ENCODE results near the gene ATP9B. TPM values are rescaled to one million over a fixed set of nuclear protein-coding genes. Genes with fewer than 3 reads are reported as not detected.
A peak's percentile ranks its signal among the peaks of the same experiment; 100 is the strongest.

The ATP9B gene
- total RNA-seq, 8 experiments from 2014 or later = 15.6 to 44.1 (median 21.6) TPM

DNA sequence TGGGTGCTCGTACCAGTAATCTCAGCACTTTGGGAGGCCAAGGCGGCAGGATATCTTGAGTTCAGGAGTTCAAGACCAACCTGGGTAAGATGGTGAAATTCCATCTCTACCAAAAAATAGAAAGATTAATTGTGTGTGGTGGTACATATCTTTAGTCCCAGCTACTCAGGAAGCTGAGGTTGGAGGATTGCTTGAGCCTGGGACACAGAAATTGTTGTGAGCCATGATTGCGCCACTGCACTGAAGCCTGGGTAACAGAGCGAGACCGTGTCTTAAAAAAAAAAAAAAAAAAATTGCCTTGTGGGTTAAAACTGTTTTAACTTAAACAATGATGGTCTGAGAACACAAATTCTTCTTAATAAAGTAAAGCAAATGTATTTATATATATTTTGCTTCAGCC, 49.6 kb downstream of the ATP9B start:
- ATAC-seq (replicated peaks in 6 of 8) = no peak
- Histone ChIP-seq H3K27ac (no peak overlapping the region), H3K4me1 (replicated peaks in 1 of 2) (no peaks in the 10 kb centered on the region), H3K4me3 (no peak overlapping the region)
- 90 to 100% (median 97%) methylated on average over 1 to 5 of the region's 5 CpGs; no CpG with 5 or more reads in 4 of the 10 experiments for WGBS, 10 experiments
- in situ Hi-C loops (cut with MboI; ENCODE audit: low pct_unique_long_range_greater_than_20kb in 2 of 9, low sequenced_read_pairs in 9 of 9, unreplicated experiment in 9 of 9) = no loop called here

DNA sequence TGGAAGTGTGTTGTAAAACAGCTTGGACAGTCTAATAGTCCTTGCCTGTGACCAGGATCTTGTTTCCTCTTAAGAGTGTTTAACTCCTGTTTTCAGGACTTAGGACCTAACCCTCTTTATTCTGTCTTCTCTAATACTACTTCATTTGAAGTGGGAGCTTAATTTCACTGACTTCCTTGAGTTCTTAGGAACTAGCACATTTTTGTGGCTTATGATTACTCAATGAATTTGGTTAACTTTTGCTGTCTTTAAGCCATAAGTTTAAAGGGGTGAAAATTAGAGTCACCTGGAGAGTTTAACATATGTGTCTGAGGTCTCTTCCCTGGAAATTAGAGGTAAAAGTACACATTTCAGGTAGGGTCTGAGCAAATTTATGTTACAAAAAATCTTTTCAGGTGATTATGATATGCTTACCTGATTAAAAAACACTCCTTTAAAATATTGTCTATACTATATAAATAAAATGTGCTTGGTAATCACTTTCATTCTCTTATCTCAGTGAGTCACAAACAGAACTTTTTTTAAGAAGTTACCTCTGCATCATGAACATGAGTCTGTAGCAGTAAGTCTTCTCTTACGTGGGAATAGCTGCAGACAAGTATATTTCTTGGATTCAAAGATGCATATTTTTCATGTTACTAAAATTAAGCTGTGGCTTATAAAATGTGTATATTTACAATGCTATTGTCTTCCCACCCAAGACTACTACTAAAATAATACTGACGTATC, 52.7 kb downstream of the ATP9B start:
- in situ Hi-C loops (cut with MboI; ENCODE audit: low pct_unique_long_range_greater_than_20kb in 2 of 9, low sequenced_read_pairs in 9 of 9, unreplicated experiment in 9 of 9) = no loop called here
- WGBS, 10 experiments = 83 to 100% (median 100%) methylated on average over 1 to 2 of the region's 2 CpGs

DNA sequence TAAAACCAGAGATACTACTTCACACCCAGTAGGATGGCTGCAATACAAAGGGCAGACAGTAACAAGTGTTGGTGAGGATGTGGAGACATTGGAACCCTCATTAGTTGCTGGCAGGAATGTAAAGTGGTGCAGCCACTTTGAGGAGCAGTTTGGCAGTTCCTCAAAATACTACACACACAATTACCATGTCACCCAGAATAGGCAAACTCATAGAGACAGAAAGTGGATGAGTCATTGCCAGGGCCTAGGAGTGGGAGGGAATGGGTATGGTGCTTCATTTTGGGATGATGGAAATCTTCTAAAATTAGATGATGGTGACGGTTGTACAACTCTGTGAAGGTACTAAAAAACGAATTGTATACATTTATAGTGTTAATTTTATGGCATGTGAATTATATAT, 54.8 kb downstream of the ATP9B start:
- H3K27ac ChIP-seq = no peak overlapping the region
- ATAC-seq (replicated peaks in 6 of 8) = peak in 2 of 8 experiments; percentile 29 to 49
- no peaks in the 10 kb centered on the region for H3K4me1 ChIP-seq (replicated peaks in 1 of 2)
- in situ Hi-C loops (cut with MboI; ENCODE audit: low pct_unique_long_range_greater_than_20kb in 2 of 9, low sequenced_read_pairs in 9 of 9, unreplicated experiment in 9 of 9) = no loop called here
- 0 to 100% (median 72%) methylated on average over 1 to 2 of the region's 2 CpGs; no CpG with 5 or more reads in 2 of the 10 experiments for WGBS, 10 experiments
- H3K4me3 ChIP-seq = no peak overlapping the region

More for the DNA sequence above, 52.7 kb downstream of the ATP9B start:
- ATAC-seq (replicated peaks in 6 of 8) = no peak
- no peak overlapping the region for H3K27ac ChIP-seq
- no peak overlapping the region for H3K4me3 ChIP-seq
- H3K4me1 ChIP-seq (replicated peaks in 1 of 2) = no peaks in the 10 kb centered on the region

DNA sequence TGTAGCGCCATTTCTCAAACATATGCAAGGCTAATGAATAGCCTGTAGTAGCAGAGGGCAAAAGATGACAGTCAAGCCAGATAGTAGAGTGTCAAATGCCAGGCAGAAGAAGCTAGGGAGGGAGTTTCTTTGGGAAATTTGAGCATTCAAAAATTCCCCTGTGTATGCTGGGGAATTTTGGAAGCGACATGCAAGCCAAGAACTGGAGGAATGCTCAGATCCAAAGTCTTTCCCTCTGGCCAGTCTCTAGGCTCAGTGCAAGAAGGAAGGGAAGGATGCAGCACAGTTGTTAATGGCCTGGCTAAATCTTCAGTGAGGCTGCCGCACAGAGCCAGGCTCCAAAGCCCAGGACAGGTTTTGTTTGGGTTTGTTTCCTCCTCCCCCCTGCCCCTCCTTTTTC, 59.9 kb downstream of the ATP9B start:
- Histone ChIP-seq H3K4me1 (replicated peaks in 1 of 2) (no peaks in the 10 kb centered on the region), H3K4me3 (no peak overlapping the region), H3K27ac (no peak overlapping the region)
- no peak for ATAC-seq (replicated peaks in 6 of 8)
- in situ Hi-C loops (cut with MboI; ENCODE audit: low pct_unique_long_range_greater_than_20kb in 2 of 9, low sequenced_read_pairs in 9 of 9, unreplicated experiment in 9 of 9) = no loop called here
- 70 to 100% (median 100%) methylated on average over 1 to 3 of the region's 3 CpGs; no CpG with 5 or more reads in 3 of the 10 experiments for WGBS, 10 experiments

DNA sequence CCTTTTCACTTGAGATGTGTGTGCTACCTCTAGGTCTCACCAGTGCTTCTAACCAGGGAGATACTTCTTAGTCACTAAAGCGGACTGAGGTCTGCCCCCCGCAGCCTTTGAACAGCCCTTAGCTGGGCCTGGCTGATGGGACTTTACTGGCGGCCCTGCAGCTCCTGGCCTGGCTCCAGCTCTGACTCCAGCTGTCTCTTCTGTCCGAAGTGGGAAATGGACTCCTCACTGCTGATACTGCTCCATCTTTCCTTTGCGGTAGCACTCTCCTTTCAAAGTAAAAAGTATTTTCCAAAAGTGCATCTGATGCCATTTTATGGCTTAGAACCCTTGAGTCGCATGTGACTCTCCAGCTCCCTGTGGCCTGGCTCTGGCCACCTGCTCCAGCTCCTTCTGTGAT, 64.5 kb downstream of the ATP9B start:
- Histone ChIP-seq H3K4me3 (no peak overlapping the region), H3K4me1 (replicated peaks in 1 of 2) (no peaks in the 10 kb centered on the region), H3K27ac (no peak overlapping the region)
- in situ Hi-C loops (cut with MboI; ENCODE audit: low pct_unique_long_range_greater_than_20kb in 2 of 9, low sequenced_read_pairs in 9 of 9, unreplicated experiment in 9 of 9) = no loop called here
- WGBS, 10 experiments = 80 to 100% (median 88%) methylated on average over 1 to 6 of the region's 6 CpGs; no CpG with 5 or more reads in 2 of the 10 experiments
- ATAC-seq (replicated peaks in 6 of 8) = no peak

DNA sequence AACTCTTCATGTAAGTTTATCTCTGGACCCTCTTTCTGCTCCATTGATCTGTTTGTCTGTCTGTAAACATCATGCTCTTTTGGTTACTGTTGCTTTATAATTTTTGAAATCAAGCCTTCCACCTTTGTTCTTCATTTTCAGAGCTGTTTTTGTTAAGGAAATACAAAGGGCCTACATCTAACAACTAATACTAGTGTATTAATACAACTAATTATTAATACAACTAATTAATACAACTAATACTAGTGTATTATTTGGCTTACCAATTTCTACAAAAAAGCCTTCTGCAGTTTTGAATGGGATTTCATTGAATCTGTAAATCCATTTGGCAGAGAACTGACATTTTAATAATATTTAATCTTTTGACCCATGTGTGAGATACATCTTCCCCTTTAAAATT, 66.7 kb downstream of the ATP9B start:
- H3K27ac ChIP-seq = no peak overlapping the region
- ATAC-seq (replicated peaks in 6 of 8) = no peak
- in situ Hi-C loops (cut with MboI; ENCODE audit: low pct_unique_long_range_greater_than_20kb in 2 of 9, low sequenced_read_pairs in 9 of 9, unreplicated experiment in 9 of 9) = no loop called here
- no peaks in the 10 kb centered on the region for H3K4me1 ChIP-seq (replicated peaks in 1 of 2)
- H3K4me3 ChIP-seq = no peak overlapping the region

DNA sequence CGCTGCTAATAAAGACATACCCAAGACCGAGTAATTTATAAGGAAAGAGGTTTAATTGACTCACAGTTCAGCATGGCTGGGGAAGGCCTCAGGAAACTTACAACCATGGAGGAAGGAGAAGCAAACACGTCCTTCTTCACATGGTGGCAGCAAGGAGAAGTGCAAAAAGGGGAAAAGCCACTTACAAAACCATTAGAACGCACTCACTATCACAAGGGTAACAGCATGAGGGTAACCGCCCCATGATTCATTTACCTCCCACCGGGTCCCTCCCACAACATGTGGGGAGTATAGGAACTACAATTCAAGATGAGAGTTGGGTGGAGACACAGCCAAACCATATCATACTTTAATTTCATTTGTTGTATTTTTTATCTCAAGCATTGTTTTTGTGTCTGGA, 67.5 kb downstream of the ATP9B start:
- WGBS, 10 experiments = 62 to 100% (median 92%) methylated on average over 3 to 6 of the region's 6 CpGs; no CpG with 5 or more reads in 1 of the 10 experiments
- Histone ChIP-seq H3K27ac (no peak overlapping the region), H3K4me1 (replicated peaks in 1 of 2) (no peaks in the 10 kb centered on the region), H3K4me3 (no peak overlapping the region)
- in situ Hi-C loops (cut with MboI; ENCODE audit: low pct_unique_long_range_greater_than_20kb in 2 of 9, low sequenced_read_pairs in 9 of 9, unreplicated experiment in 9 of 9) = no loop called here
- peak in 2 of 8 experiments; percentile 42 to 86 for ATAC-seq (replicated peaks in 6 of 8)

DNA sequence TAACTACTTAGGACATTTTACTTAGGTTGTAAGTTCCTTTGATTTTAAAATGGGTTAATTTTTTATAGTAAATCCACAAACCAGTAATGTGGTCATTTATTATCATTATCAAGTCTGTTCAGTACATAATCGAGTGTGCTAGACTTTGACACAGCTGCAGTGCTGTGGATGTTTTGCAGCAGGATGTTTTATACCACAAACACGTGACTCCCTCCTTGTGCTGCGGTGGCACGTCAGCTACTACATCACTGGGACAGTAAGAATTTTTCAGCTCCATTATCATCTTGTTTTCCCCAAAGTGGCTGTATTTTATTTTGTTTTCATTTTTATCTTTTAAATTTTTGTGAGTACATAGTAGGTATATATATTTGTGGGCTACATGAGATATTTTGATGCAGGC, 70.0 kb downstream of the ATP9B start:
- ATAC-seq (replicated peaks in 6 of 8) = no peak
- Histone ChIP-seq H3K4me1 (replicated peaks in 1 of 2) (no peaks in the 10 kb centered on the region), H3K4me3 (no peak overlapping the region), H3K27ac (no peak overlapping the region)
- WGBS, 10 experiments = 34 to 100% (median 91%) methylated on average over 2 to 4 of the region's 4 CpGs; no CpG with 5 or more reads in 2 of the 10 experiments
- in situ Hi-C loops (cut with MboI; ENCODE audit: low pct_unique_long_range_greater_than_20kb in 2 of 9, low sequenced_read_pairs in 9 of 9, unreplicated experiment in 9 of 9) = no loop called here

DNA sequence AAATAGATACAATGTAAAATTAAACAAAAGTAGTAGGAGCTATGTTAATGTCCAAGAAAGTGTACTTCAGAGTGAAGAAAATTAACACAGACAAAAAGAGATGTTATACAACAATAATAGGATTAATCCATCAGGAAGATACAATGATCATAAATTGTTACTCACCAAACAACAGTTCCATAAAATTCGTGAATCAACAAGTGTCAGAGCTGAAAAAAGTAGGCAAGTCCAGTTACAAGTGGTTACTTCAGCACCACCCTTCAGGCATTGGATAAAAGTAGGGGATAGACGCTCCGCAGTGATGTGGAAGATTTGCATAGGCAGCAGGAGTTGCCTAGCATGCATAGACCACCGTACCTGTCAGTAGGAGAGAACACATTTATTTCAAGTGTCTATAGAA, 77.8 kb downstream of the ATP9B start:
- no peak for ATAC-seq (replicated peaks in 6 of 8)
- 50 to 97% (median 79%) methylated on average over 1 to 4 of the region's 4 CpGs for WGBS, 10 experiments
- in situ Hi-C loops (cut with MboI; ENCODE audit: low pct_unique_long_range_greater_than_20kb in 2 of 9, low sequenced_read_pairs in 9 of 9, unreplicated experiment in 9 of 9) = no loop called here
- Histone ChIP-seq H3K27ac (no peak overlapping the region), H3K4me1 (replicated peaks in 1 of 2) (no peaks in the 10 kb centered on the region), H3K4me3 (no peak overlapping the region)

DNA sequence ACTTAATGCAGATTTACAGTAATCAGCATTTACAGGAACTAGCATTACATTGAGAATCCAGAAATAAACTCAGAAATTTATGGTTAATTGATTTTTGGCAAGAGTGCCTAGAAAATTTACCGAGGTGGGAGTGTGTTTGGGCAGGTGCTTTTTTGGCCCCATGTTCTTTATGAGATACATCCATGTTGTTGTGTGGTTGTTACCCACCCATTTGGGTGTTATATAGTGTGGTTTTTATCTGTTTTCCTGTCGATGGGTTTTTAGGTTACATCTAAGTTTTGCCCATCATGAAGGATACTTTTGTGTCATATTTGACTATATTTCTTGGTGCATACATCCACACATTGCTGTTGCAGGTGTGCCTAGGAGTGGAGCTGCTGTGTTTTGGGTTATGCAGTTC, 82.0 kb downstream of the ATP9B start:
- ATAC-seq (replicated peaks in 6 of 8) = no peak
- Histone ChIP-seq H3K4me3 (no peak overlapping the region), H3K27ac (no peak overlapping the region), H3K4me1 (replicated peaks in 1 of 2) (no peaks in the 10 kb centered on the region)
- in situ Hi-C loops (cut with MboI; ENCODE audit: low pct_unique_long_range_greater_than_20kb in 2 of 9, low sequenced_read_pairs in 9 of 9, unreplicated experiment in 9 of 9) = no loop called here
- 79 to 100% (median 91%) methylated on average over 1 to 2 of the region's 2 CpGs; no CpG with 5 or more reads in 5 of the 10 experiments for WGBS, 10 experiments

DNA sequence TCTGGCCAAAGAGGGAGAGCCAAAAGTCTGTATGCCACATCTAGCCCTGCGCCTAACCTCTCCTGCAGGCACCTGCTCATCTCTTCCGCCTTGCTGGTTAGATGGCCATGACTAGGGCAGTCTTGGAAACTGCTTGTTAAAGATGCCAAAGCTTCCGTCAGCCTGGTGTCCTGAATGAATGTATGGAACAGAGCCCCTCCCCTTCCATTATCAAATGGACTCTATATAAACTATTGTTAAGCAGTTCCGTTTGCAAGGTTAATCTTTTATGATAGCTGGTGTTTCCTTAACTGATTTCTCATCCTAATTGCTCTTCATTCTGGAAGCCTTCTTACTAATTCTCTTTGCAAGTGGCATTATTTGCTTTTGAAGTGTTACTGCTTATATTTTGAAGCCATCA, 87.1 kb downstream of the ATP9B start:
- in situ Hi-C loops (cut with MboI; ENCODE audit: low pct_unique_long_range_greater_than_20kb in 2 of 9, low sequenced_read_pairs in 9 of 9, unreplicated experiment in 9 of 9) = no loop called here
- Histone ChIP-seq H3K4me1 (replicated peaks in 1 of 2) (no peaks in the 10 kb centered on the region), H3K27ac (no peak overlapping the region), H3K4me3 (no peak overlapping the region)
- 67 to 100% (median 85%) methylated on average over 1 to 4 of the region's 4 CpGs; no CpG with 5 or more reads in 2 of the 10 experiments for WGBS, 10 experiments
- ATAC-seq (replicated peaks in 6 of 8) = peak in 5 of 8 experiments; percentile 48 to 75 (median 60)

DNA sequence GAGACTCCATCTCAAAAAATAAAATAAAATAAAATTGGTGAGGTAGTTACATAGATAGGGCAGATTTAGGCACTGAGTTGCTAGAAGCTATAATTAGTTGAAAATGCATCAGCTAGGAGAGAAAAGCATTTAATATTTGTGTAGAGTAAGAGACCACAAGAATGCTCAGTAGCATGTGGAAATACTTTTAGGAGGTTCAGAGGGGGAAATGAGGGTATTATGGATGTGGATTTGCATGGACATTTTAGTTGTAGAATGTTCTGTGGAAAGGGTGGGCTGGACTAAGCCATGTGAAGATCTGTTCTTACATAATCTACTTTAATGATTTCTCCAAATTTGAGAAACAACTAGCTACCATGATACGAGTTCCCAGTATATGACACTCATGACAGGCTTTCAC, 95.5 kb downstream of the ATP9B start:
- Histone ChIP-seq H3K4me1 (replicated peaks in 1 of 2) (peaks cover 0 to under 1% of the 10 kb centered on the region in 2 donors), H3K4me3 (no peak overlapping the region), H3K27ac (no peak overlapping the region)
- 56 to 100% (median 94%) methylated on average over 1 of the region's 1 CpG; no CpG with 5 or more reads in 6 of the 10 experiments for WGBS, 10 experiments
- in situ Hi-C loops (cut with MboI; ENCODE audit: low pct_unique_long_range_greater_than_20kb in 2 of 9, low sequenced_read_pairs in 9 of 9, unreplicated experiment in 9 of 9) = no loop called here
- no peak for ATAC-seq (replicated peaks in 6 of 8)

DNA sequence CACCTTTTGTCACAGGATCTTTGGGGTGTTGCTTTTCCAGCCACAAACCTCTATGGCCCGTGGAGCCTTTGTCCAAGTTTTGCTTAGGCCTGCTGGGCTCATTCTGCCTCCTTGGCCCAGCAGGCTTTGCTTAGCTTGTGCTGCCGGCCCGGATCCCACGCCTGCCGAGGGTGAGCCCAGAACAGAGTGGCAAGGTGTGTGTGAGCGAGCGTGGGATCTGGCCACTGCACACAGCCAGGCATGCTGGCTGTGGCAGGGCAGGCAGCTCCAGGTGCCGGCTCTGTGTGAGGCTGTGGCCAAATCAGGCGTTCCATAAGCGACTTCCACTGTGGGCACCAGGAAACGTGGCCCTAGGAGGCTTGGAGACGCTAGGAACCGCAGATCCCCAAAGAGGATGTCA, 97.5 kb downstream of the ATP9B start:
- WGBS, 10 experiments = 90 to 97% methylated on average over 2 to 6 of the region's 13 CpGs; no CpG with 5 or more reads in 8 of the 10 experiments
- Histone ChIP-seq H3K27ac (no peak overlapping the region), H3K4me1 (replicated peaks in 1 of 2) (peaks cover 0 to 4% of the 10 kb centered on the region in 2 donors), H3K4me3 (no peak overlapping the region)
- in situ Hi-C loops (cut with MboI; ENCODE audit: low pct_unique_long_range_greater_than_20kb in 2 of 9, low sequenced_read_pairs in 9 of 9, unreplicated experiment in 9 of 9) = no loop called here
- ATAC-seq (replicated peaks in 6 of 8) = no peak

Data from motor neuron (in vitro differentiated cells).